SK-N-SH (cell line): ENCODE data around the gene RASSF3. TPM values are rescaled to one million over a fixed set of nuclear protein-coding genes. Genes with fewer than 3 reads are reported as not detected.

Source experiments
- CTCF ChIA-PET: fragments of 300-600, 350-600 bp; formaldehyde crosslinking; extraction: SDS; loops from one replicate; lab custom pipeline; 2021; lab: Yijun Ruan, JAX
- POLR2A ChIA-PET: fragments of 350-600 bp; sonication (Branson Sonifier 250); formaldehyde crosslinking; extraction: SDS; loops from one replicate; lab custom pipeline; 2020; ENCODE audit warnings: antibody characterized with exemption, inconsistent platforms; lab: Yijun Ruan, JAX
- DNase-seq: peaks from one replicate; pipeline ENCODE4 v3.0.0; 2012
- H2AFZ ChIP-seq: fragments of 200-600 bp; sonication (generic); 2 replicates; pipeline ENCODE4 v1.8.1; 2016; ENCODE audit warnings: antibody characterized with exemption, mild to moderate bottlenecking, low read depth
- H3F3A ChIP-seq: fragments of 200-600 bp; sonication (generic); replicated peaks from 2 replicates; pipeline ENCODE3; 2016; ENCODE audit warnings: antibody characterized with exemption, mild to moderate bottlenecking; ENCODE audit not compliant: insufficient read depth
- H3K27ac ChIP-seq, 2 experiments: fragments of 200-500 bp in 1 of 2; fragments of 200-600 bp in 1 of 2; sonication (Bioruptor generic) in 1 of 2; sonication (generic), shearing (Covaris generic) in 1 of 2; 2 replicates each; pipeline versions ENCODE4 v1.5.1 to v1.6.1; 2014 to 2016; ENCODE audit warnings: low read depth in 2 of 2, inconsistent platforms in 1 of 2, low read length in 1 of 2, mild to moderate bottlenecking in 1 of 2, mixed read lengths in 1 of 2
- H3K27me3 ChIP-seq: fragments of 200-600 bp; sonication (generic), shearing (Covaris generic); 2 replicates; pipeline ENCODE4 v1.6.1; 2016; ENCODE audit warnings: mixed run types; ENCODE audit not compliant: insufficient read depth
- H3K36me3 ChIP-seq, 2 experiments: fragments of 200-500 bp in 1 of 2; fragments of 200-600 bp in 1 of 2; sonication (Bioruptor generic) in 1 of 2; sonication (generic) in 1 of 2; replicated peaks in 1 of 2; 2 replicates each; pipeline versions ENCODE3 to v1.5.1; 2014 to 2016; ENCODE audit warnings: low read length in 1 of 2, mild to moderate bottlenecking in 1 of 2; ENCODE audit not compliant: insufficient read depth in 2 of 2, control insufficient read depth in 1 of 2
- H3K4me1 ChIP-seq, 2 experiments: fragments of 200-500 bp in 1 of 2; fragments of 200-600 bp in 1 of 2; sonication (Bioruptor generic) in 1 of 2; sonication (generic), shearing (Covaris generic) in 1 of 2; 2 replicates each; pipeline versions ENCODE4 v1.5.1 to v1.6.1; 2014 to 2016; ENCODE audit warnings: low read depth in 1 of 2, low read length in 1 of 2, mixed run types in 1 of 2; ENCODE audit not compliant: insufficient read depth in 2 of 2, control insufficient read depth in 1 of 2
- H3K4me2 ChIP-seq: fragments of 200-600 bp; sonication (generic), shearing (Covaris generic); 2 replicates; pipeline ENCODE4 v1.6.1; 2017; ENCODE audit warnings: mixed run types
- H3K4me3 ChIP-seq, 2 experiments: fragments of 200-500 bp in 1 of 2; fragments of 200-600 bp in 1 of 2; sonication (Bioruptor generic) in 1 of 2; sonication (generic), shearing (Covaris generic) in 1 of 2; 2 replicates each; pipeline versions ENCODE4 v1.5.1 to v1.8.1; 2014 to 2016; ENCODE audit warnings: low read depth in 2 of 2, inconsistent platforms in 1 of 2, low read length in 1 of 2, mild to moderate bottlenecking in 1 of 2, mixed read lengths in 1 of 2, moderate library complexity in 1 of 2
- H3K79me2 ChIP-seq: fragments of 200-600 bp; sonication (generic); 2 replicates; pipeline ENCODE4 v1.8.1; 2017; ENCODE audit warnings: mild to moderate bottlenecking; ENCODE audit not compliant: insufficient read depth
- H3K9ac ChIP-seq: fragments of 200-600 bp; sonication (generic); 2 replicates; pipeline ENCODE4 v1.6.1; 2017; ENCODE audit warnings: mixed run types
- H3K9me2 ChIP-seq: fragments of 200-600 bp; sonication (generic); 2 replicates; pipeline ENCODE4 v1.6.1; 2017; ENCODE audit warnings: mixed run types
- H3K9me3 ChIP-seq: fragments of 200-600 bp; sonication (generic); 2 replicates; pipeline ENCODE4 v1.6.1; 2017; ENCODE audit warnings: mixed run types, mild to moderate bottlenecking, moderate library complexity
- H4K20me1 ChIP-seq: fragments of 200-600 bp; sonication (generic); 2 replicates; pipeline ENCODE4 v1.6.1; 2017; ENCODE audit warnings: mild to moderate bottlenecking, mixed run types; ENCODE audit not compliant: insufficient read depth
- CHD2 ChIP-seq: fragments of 150-350 bp; IDR thresholded peaks from 2 replicates; pipeline ENCODE4 v1.6.1; 2018; ENCODE audit warnings: low read length; ENCODE audit not compliant: partially characterized antibody
- CTCF ChIP-seq: fragments of 200-600 bp; sonication (generic); IDR thresholded peaks from 2 replicates; pipeline ENCODE4 v1.6.1; 2017; ENCODE audit warnings: antibody characterized with exemption, mild to moderate bottlenecking, moderate library complexity
- FOXJ3 ChIP-seq: sonication (generic); formaldehyde crosslinking; IDR thresholded peaks from 2 replicates; pipeline ENCODE4 v1.5.1; 2020; ENCODE audit warnings: mild to moderate bottlenecking, missing genetic modification reagents
- FOXM1 ChIP-seq: IDR thresholded peaks from 2 replicates; pipeline ENCODE4 v1.4.0; 2012; ENCODE audit warnings: low read depth, mild to moderate bottlenecking
- IRF3 ChIP-seq: fragments of 150-350 bp; IDR thresholded peaks from 2 replicates; pipeline ENCODE4 v1.6.1; 2016; ENCODE audit warnings: mild to moderate bottlenecking, low read depth, low read length
- JUND ChIP-seq: IDR thresholded peaks from 2 replicates; pipeline ENCODE4 v1.4.0; 2012
- MXI1 ChIP-seq: IDR thresholded peaks from 2 replicates; pipeline ENCODE4 v1.6.1; 2012; ENCODE audit warnings: mild to moderate bottlenecking, low read depth, low read length, improper control_type of control experiment
- NFIC ChIP-seq: IDR thresholded peaks from 2 replicates; pipeline ENCODE4 v1.4.0; 2012; ENCODE audit warnings: borderline replicate concordance
- NRF1 ChIP-seq: IDR thresholded peaks from 2 replicates; pipeline ENCODE4 v1.6.1; 2012; ENCODE audit warnings: low read depth, mild to moderate bottlenecking, low read length
- POLR2AphosphoS5 ChIP-seq: IDR thresholded peaks from 2 replicates; pipeline ENCODE4 v1.6.1; 2012; ENCODE audit warnings: low read depth, low read length
- RAD21 ChIP-seq: IDR thresholded peaks from 2 replicates; pipeline ENCODE4 v1.6.1; 2012; ENCODE audit warnings: mild to moderate bottlenecking, low read length
- REST ChIP-seq: IDR thresholded peaks from 2 replicates; pipeline ENCODE4 v1.6.1; 2012; ENCODE audit warnings: mild to moderate bottlenecking, low read depth, low read length, moderate library complexity
- SMC3 ChIP-seq: IDR thresholded peaks from 2 replicates; pipeline ENCODE4 v1.6.1; 2012; ENCODE audit warnings: low read depth, low read length, improper control_type of control experiment
- TCF12 ChIP-seq: IDR thresholded peaks from 2 replicates; pipeline ENCODE4 v1.4.0; 2012
- polyA plus RNA-seq, 3 experiments: library from polyadenylated mRNA; depleted of rRNA; stranded (reverse); fragments of >200 nt; gene quantifications; 2 replicates each; pipeline ENCODE4 v1.2.3, GENCODE V29; 2012
- TF ChIP-seq, protein P1 (sequence below): IDR thresholded peaks from 2 replicates; pipeline ENCODE4 v1.4.0; 2012; ENCODE audit warnings: low read depth
- TF ChIP-seq, protein P2 (sequence below): fragments of 150-350 bp; IDR thresholded peaks from 2 replicates; pipeline ENCODE4 v1.6.1; 2017; ENCODE audit warnings: antibody characterized with exemption, low read length, low read depth, borderline replicate concordance
- TF ChIP-seq, protein P3 (sequence below): IDR thresholded peaks from 2 replicates; pipeline ENCODE4 v1.4.0; 2012; ENCODE audit warnings: low read depth, borderline replicate concordance

Gene RASSF3
- polyA plus RNA-seq, 1 of the 3 experiments (the other 2 are of a cell fraction) = 11.1 TPM

- Histone ChIP-seq H3K36me3 (no peaks in the 10 kb centered on the region), H3K27me3 (no peaks in the 10 kb centered on the region), H3K9me2 (no peaks in the 10 kb centered on the region), H3K4me2 (no peak overlapping the region), H3K9ac (no peak overlapping the region), H3K9me3 (no peaks in the 10 kb centered on the region), H3K4me1 (peaks cover 6 to 7% of the 10 kb centered on the region in 2 experiments; a peak in 2 of 4 replicates), H3K79me2 (peaks cover 66% of the 10 kb centered on the region), H2AFZ (no peak overlapping the region), H4K20me1 (no peaks in the 10 kb centered on the region), H3K27ac (no peak overlapping the region), H3K4me3 (no peak overlapping the region), H3F3A (no peaks in the 10 kb centered on the region)
- CTCF ChIA-PET = no interaction called here
- no peak for DNase-seq
- no peak for TF ChIP-seq CTCF
- TF ChIP-seq RAD21 = no peak
- no peak for TF ChIP-seq FOXJ3 (CRISPR knock-in tag)
- TF ChIP-seq, protein P1, sequence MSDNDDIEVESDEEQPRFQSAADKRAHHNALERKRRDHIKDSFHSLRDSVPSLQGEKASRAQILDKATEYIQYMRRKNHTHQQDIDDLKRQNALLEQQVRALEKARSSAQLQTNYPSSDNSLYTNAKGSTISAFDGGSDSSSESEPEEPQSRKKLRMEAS = no peak
- no peak for TF ChIP-seq NFIC
- TF ChIP-seq FOXM1 = no peak
- no peak for TF ChIP-seq REST
- TF ChIP-seq NRF1 = no peak
- TF ChIP-seq, protein P2, sequence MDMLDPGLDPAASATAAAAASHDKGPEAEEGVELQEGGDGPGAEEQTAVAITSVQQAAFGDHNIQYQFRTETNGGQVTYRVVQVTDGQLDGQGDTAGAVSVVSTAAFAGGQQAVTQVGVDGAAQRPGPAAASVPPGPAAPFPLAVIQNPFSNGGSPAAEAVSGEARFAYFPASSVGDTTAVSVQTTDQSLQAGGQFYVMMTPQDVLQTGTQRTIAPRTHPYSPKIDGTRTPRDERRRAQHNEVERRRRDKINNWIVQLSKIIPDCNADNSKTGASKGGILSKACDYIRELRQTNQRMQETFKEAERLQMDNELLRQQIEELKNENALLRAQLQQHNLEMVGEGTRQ = no peak
- no peak for TF ChIP-seq MXI1
- TF ChIP-seq POLR2AphosphoS5 = no peak
- TF ChIP-seq TCF12 = no peak
- no peak for TF ChIP-seq SMC3
- TF ChIP-seq, protein P3, sequence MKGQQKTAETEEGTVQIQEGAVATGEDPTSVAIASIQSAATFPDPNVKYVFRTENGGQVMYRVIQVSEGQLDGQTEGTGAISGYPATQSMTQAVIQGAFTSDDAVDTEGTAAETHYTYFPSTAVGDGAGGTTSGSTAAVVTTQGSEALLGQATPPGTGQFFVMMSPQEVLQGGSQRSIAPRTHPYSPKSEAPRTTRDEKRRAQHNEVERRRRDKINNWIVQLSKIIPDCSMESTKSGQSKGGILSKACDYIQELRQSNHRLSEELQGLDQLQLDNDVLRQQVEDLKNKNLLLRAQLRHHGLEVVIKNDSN = no peak
- TF ChIP-seq IRF3 = no peak
- no peak for TF ChIP-seq CHD2
- TF ChIP-seq JUND = no peak
- POLR2A ChIA-PET = no interaction called here
Observed at GRCh38 chr12:64646318-64646717, 36.0 kb downstream of the RASSF3 start.
